ENCODE results near the gene CHSY1. TPM values are rescaled to one million over a fixed set of nuclear protein-coding genes. Genes with fewer than 3 reads are reported as not detected.

Gene CHSY1
- total RNA-seq, 2 donors from 2014 or later, result 45.5 to 54.1 TPM

DNA sequence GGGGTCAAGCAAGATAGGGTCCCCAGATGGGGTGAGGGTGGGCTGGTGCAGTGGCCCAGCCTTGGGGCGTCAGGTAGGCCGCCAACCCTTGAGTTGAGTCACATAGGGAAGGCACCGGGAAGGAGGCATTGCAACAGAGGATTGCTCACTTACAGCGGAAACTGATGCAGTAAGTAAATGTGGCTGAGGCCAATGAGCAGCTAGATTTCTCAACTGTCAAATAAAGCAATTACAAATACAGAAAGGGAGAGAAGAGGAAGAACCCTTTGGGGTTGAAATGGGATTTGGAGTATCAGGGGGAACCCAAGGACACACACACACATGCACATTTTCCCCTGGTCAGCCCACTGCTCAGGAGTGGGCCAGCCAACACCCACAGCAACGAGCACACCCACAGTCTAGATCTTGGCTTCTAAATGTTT is 44.0 kb downstream of the CHSY1 start:
- peak overlapping the region; percentile 93 to 100 for H3K27ac Mint-ChIP-seq
- no peaks in the 10 kb centered on the region for H3K9me3 Mint-ChIP-seq
- DNase-seq (ENCODE audit: low spot score in 2 of 2) (no peak), ATAC-seq (peak in 1 of 2 donors; percentile 12)
- H3K36me3 Mint-ChIP-seq, result peaks cover 8 to 26% of the 10 kb centered on the region in 2 donors

DNA sequence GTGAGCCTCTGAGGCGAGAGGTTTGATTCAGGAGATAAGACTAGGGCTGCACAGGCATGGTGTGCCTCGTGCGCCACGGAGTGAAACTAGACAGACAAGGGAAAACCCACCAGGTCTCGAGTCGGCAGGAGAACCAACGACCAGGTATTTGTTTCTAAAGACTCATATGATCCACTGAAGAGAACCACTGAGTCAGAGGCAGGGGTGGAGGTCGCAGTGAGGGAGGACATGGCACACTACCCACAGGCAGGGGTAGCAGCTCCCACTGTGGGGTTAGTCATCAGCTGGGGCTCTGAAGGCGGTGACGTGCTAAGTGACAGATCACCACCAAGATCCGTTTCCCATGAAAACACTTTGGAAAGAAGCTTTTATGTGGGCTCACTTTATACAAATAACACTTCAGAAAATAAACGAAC is 45.7 kb downstream of the CHSY1 start:
- Mint-ChIP-seq H3K36me3 (peaks cover 8 to 27% of the 10 kb centered on the region in 2 donors), H3K9me3 (no peaks in the 10 kb centered on the region), H3K27ac (peak overlapping the region; percentile 93 to 100)
- DNase-seq (ENCODE audit: low spot score in 2 of 2), result peak; percentile 81 to 91
- peak; percentile 93 to 96 for ATAC-seq

DNA sequence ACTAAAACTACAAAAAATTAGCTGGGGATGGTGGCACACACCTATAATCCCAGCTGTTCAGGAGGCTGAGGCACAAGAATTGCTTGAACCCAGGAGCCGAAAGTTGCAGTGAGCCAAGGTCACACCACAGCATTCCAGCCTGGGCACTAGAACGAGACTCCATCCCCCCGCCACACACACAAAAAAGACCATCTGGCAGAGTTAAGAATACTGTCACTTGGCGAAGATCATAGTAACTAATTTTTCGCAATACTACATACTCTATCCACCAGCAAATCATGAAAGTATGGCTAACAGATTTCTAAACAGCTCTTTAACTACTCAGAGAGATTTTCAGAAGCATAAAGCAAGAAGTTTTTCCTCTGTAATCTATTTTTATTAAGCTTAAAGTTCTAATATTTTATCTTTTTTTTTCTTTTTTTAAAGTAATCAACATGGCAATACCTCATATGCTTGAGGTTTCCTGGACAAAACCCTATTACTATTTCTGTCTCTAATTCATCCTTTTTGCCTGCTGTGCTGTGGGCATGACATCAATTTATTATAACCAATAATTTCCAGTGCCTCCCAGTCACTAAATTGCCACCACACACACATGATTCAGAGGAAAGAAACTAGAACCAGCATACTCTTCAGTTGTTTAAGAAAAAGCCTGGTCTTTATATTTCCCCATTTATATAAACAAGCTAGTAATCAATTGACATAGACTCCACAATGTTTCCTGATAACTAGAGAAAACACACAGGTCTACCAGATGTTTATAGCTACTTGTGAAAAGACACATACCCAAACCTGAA is 46.9 kb downstream of the CHSY1 start:
- no peak for DNase-seq (ENCODE audit: low spot score in 2 of 2)
- Mint-ChIP-seq H3K27ac (peak overlapping the region; percentile 93 to 100), H3K36me3 (peaks cover 8 to 34% of the 10 kb centered on the region in 2 donors), H3K9me3 (no peaks in the 10 kb centered on the region)
- peak in 1 of 2 donors; percentile 9 for ATAC-seq

DNA sequence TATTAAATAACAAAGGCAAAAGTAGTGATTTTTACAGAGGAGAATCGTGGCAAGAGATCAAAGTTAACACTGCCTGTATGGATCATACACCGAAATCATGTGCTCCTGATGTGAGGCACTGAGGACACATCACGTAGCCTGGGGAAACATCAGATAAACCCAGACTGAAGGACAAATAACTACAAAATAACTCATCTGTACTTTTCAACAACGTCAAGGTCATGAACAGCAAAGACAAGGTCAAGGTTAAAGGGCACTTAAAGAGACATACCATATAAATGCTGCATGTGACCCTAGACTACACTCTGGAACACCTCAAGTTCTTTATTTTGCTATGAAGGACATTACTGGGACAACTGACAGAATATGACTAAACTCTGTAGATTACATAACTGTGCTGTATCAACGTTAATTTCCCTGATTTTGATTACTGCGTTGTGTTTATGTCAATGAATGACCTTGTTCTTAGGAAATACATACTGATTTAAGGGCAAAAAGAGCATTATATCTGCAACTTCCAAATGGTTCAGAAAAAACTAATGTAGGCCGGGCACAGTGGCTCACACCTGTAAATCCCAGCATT is 48.1 kb downstream of the CHSY1 start:
- peak overlapping the region; percentile 93 to 98 for H3K27ac Mint-ChIP-seq
- H3K36me3 Mint-ChIP-seq, result peaks cover 8 to 42% of the 10 kb centered on the region in 2 donors
- H3K9me3 Mint-ChIP-seq, result no peaks in the 10 kb centered on the region
- DNase-seq (ENCODE audit: low spot score in 2 of 2) (no peak), ATAC-seq (no peak)

DNA sequence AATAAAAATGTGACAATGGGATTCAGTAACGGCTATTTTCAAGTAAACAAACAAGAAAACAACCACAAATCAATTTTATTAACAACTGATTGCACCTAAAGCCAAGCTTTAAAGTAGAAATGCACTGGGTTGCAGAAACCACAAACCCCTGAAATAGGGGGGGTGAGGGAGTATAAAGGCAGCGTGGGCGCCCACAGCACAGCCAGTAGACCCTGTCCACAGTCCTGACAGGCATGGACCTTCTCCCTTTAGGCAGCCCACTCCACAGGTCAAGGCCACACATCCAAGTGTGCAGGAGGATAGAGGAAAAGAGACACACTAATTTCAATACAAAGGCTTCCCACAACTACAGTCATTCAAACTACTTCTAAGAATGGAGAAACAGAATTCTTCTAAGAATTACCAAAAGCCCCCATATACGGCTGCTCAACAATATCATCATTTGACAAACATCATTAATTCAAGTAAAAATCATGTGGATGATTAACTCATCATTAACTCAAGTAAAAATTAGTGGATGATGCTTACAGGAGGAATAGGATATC is 48.7 kb downstream of the CHSY1 start:
- no peak for DNase-seq (ENCODE audit: low spot score in 2 of 2)
- peak in 1 of 2 donors; percentile 10 for ATAC-seq
- Mint-ChIP-seq H3K9me3 (no peaks in the 10 kb centered on the region), H3K27ac (peak overlapping the region; percentile 93 to 98), H3K36me3 (peaks cover 8 to 46% of the 10 kb centered on the region in 2 donors)

DNA sequence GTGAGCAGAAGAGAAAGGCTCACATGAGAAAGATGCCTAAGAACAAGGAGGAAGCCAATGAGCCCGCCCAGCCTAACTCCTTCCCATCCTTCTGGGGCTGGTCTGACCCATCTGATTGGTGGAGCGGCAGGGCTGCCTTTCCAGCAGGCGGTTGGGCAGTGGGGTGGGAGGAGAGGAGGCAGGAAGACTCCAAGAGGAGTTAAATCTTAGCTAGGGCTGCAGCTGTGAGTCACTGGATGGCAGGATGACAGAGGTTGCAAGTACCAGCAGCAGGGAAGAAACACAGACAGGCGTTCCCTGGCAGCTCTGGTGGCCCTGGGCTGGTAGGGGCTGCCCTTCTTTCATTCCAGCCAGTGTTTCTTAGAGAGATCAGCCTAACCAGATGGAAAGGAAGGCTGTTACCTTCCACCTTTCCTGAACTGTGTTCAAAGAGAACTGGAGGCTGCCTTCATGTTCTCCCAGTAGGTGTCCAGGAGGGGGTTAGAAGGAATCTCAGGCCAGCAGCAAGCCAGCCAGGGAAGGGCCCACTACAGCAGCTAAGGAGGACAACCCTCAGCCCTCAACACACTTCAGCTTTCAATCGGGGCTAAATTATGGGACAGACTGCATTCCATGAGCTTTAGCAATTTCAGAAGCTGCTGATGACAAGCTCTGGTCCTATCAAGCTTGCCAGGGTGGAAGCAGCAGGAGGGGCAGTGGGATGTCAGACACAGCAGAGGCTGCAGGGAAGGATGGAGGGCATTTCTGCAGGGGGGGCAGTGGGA is 50.3 kb downstream of the CHSY1 start:
- ATAC-seq, result no peak
- H3K27ac Mint-ChIP-seq, result peak overlapping the region; percentile 83 to 97
- peaks cover 8 to 50% of the 10 kb centered on the region in 2 donors for H3K36me3 Mint-ChIP-seq
- H3K9me3 Mint-ChIP-seq, result no peaks in the 10 kb centered on the region
- DNase-seq (ENCODE audit: low spot score in 2 of 2), result no peak

DNA sequence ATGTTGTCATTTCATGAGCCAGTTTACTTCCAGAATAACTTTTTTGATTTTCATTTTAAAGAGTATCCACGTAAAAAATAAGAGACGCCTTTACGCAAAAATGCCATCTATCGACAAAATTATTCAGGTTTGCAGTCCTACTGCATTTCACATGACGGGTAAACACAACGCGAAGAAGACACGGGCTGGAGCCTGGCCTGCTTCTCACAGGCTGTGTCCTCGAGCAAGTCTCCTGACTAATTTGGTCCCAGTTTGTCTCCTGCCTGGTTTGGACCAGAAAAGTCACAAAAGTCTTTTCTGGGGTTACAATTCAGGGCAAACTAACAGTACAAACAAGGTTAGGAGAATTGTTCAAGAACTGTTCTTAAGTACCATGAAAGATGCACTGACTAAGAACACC is 51.7 kb downstream of the CHSY1 start:
- Mint-ChIP-seq H3K9me3 (no peaks in the 10 kb centered on the region), H3K27ac (peak overlapping the region; percentile 97 to 100), H3K36me3 (peaks cover 8 to 44% of the 10 kb centered on the region in 2 donors)
- DNase-seq (ENCODE audit: low spot score in 2 of 2) (no peak), ATAC-seq (no peak)

DNA sequence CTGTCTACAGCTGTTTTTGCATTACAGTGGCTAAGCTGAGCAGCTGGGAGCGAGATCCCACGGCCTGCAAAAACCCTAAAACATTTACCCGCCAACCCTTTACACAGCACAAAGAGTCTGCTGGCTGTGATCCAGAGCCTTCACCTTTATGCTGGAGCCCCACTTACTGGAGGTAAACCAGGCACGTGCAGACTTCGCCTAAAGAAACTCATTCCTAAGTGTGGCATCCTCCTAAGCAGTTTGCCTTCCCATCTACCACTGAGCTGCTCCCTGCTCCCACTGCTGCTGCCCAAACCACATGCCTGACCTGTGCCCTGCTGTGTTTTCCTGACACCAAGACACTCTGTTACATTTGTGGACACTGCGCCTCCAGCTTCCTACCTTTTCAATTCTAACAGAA is 53.0 kb downstream of the CHSY1 start:
- DNase-seq (ENCODE audit: low spot score in 2 of 2) (no peak), ATAC-seq (no peak)
- H3K9me3 Mint-ChIP-seq, result no peaks in the 10 kb centered on the region
- H3K27ac Mint-ChIP-seq, result peak overlapping the region; percentile 97 to 100
- peaks cover 5 to 52% of the 10 kb centered on the region in 2 donors for H3K36me3 Mint-ChIP-seq

DNA sequence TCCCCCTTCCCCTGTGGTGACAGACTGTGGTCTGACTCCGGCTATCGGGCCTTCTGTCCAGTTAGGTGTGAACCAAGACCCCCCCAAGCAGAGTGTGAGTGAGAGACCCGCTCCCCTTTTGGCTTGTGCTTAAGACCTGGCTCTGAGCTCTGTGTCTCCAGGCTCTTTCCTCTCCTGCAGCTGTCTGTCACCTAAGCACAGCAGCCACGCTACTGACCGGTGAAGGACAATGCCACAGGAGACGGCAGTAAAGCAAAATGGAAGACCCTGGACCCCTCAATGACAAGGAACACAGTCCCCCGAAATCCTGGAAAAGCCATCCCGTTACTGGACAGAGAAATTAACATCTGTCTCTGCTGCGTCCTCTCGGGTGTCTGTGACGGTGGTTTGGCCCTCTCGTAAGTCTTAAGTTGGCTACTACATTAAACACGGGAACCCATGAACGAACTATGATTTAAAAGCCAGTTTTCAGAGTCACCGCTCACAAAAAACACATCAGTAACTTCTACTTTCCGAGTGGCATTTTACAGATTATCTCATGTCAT is 53.7 kb downstream of the CHSY1 start:
- DNase-seq (ENCODE audit: low spot score in 2 of 2), result no peak
- Mint-ChIP-seq H3K27ac (peak overlapping the region; percentile 97 to 100), H3K9me3 (no peaks in the 10 kb centered on the region), H3K36me3 (peaks cover 0 to 48% of the 10 kb centered on the region in 2 donors)
- ATAC-seq, result no peak

DNA sequence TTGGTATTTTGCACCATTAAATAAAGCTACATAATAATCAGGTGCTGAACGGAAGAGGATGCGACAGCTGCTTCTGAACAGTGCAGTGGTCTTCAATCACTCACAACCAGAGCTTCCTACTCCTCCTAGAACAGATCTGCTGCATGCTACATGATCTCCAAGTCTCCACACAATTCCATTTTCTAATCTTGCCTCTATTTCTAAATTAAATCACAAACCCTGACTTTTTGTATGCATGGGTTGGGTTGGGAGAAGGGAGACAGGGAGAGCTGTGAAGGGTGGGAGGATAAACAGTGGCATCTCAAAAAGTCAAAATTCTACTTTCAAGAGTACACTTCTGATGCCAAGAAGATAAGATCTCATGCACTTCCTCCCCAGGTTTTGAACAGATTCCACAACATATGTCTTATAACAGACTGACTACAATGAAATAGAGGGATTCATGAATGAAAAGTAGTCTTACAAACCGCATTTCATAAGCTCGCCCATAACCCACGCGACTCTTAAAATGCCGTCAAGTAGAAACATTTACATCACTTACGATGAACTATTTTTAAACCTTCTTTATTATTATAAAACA is 57.2 kb downstream of the CHSY1 start:
- DNase-seq (ENCODE audit: low spot score in 2 of 2) (no peak), ATAC-seq (no peak)
- H3K36me3 Mint-ChIP-seq, result peaks cover 0 to 43% of the 10 kb centered on the region in 2 donors
- peak overlapping the region in 1 of 2 donors; percentile 86 for H3K27ac Mint-ChIP-seq
- H3K9me3 Mint-ChIP-seq, result no peaks in the 10 kb centered on the region

DNA sequence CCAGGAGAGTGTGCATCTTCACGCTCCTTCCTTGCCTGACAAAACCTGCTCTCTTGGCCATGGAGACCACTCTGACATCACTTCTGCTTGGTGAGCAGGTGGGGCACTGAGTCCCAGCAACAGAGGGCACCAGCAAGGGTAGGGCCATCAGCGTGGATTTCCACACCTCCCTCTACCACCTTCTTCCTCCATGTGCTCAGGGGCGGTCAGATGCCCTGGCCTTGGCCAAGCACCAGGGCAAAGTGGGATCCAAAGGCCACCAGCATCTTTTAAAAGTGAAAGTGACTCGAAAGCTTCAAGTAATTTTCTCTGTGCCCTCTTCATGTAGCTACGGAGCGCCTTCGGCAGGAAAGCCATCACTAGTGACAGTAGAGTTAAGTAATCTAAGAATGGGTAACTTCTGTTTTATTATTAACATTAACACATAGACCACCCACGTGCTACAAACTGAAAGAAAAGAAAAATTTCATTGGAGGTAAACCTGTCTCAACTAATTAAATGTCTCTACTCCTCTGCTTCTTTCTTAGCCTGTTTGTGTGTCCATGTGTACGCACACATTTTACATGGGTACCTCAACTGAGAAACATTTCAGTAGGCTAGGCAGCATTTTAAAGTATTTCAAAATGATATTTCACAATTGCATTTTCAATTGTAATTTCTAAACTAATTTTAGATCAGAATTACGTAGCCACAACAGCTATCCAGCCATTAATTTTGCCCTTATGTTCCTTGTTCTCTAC is 57.9 kb downstream of the CHSY1 start:
- H3K27ac Mint-ChIP-seq, result peak overlapping the region; percentile 9 to 86
- ATAC-seq (no peak), DNase-seq (ENCODE audit: low spot score in 2 of 2) (no peak)
- no peaks in the 10 kb centered on the region for H3K9me3 Mint-ChIP-seq
- H3K36me3 Mint-ChIP-seq, result peaks cover 4 to 42% of the 10 kb centered on the region in 2 donors

DNA sequence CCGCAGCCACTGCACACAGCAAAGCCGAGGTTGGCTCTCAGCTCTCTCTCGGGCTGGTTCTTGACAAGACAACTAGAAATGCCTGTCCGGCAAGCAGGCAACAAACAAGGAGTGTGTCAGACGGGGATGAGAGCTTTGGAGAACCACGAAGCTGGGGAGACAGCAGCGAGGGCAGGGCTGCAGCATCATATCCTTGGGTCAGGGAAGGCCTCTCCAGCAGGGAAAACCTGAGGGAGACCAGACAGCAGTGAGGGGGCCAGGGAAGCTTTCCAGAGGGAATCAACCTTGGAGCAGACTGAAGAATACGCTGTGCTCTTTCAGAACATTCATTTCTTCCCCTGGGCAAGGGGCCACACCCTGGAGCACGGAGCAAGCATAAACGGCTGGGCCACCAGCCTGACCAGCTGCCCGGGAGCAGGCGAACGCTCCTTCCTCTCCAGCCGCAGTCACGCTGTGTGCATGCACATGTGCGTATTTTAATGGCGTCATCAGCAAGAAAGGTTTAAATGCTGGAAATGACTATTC is 58.7 kb downstream of the CHSY1 start:
- DNase-seq (ENCODE audit: low spot score in 2 of 2) (no peak), ATAC-seq (no peak)
- H3K9me3 Mint-ChIP-seq, result no peaks in the 10 kb centered on the region
- peaks cover 8 to 38% of the 10 kb centered on the region in 2 donors for H3K36me3 Mint-ChIP-seq
- peak overlapping the region in 1 of 2 donors; percentile 25 for H3K27ac Mint-ChIP-seq

DNA sequence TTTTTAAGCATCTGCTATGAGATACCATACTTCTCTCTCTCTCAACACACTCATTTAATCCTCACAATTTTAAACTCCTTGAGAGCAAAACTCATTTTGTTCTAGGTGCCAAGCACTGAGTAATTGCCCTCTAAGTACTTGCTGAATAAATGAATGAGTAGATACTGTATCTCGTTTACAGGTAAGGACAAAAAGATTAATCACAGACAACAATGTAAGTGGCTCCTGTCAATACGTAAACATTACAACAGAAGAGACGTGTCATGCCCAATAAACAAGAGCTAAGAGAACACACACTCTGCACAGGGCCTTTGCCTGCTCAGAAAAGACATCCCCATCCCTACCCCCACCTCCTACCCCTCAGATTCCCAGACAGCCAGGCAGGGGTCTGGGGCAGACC is 59.8 kb downstream of the CHSY1 start:
- ATAC-seq, result peak in 1 of 2 donors; percentile 40
- Mint-ChIP-seq H3K9me3 (no peaks in the 10 kb centered on the region), H3K36me3 (peaks cover 8 to 36% of the 10 kb centered on the region in 2 donors), H3K27ac (peak overlapping the region in 1 of 2 donors; percentile 1)
- DNase-seq (ENCODE audit: low spot score in 2 of 2), result no peak

DNA sequence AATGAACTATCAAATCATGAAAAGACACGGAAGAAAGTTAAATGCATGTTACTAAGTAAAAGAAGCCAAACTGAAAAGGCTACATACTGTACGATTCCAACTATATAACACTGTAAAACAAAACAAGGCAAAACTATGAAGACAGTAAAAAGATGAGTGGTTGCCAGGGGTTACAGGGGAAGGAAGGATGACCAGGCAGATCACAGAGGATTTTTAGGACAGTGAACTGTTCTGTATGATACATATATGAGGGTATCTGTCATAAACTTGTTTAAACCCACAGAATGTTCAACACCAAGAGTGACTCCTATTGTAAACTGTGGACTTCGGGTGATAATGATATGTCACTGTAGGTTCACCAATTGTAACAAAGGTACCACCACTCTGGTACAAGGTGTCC is 60.6 kb downstream of the CHSY1 start:
- no peaks in the 10 kb centered on the region for H3K9me3 Mint-ChIP-seq
- no peak for DNase-seq (ENCODE audit: low spot score in 2 of 2)
- H3K36me3 Mint-ChIP-seq, result peaks cover 8 to 33% of the 10 kb centered on the region in 2 donors
- no peak overlapping the region for H3K27ac Mint-ChIP-seq
- ATAC-seq, result peak; percentile 45 to 51

DNA sequence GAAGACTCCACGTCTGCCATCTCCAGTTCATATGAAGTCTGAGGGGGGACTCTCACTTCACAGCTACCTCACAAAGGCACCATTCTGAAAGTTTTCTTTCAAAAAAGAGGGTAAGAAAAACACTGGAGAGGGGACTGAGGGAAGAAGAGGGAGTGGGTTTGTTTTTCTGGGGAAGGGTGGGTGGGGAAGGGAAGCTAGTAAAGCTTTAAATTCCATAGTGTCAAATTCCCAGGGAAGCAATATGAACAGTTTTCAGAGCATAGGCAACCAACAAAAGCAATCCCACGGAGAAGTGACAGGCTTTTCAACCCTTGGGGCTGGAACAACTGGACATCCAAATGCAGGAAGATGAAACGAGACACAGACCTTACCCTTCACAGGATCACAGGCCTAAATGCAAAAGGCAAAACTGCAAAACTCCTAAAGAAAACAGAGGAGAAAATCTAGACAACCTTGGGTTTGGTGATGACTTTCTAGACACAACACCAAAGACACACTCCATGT is 61.7 kb downstream of the CHSY1 start:
- Mint-ChIP-seq H3K27ac (peak overlapping the region; percentile 45 to 91), H3K9me3 (no peaks in the 10 kb centered on the region), H3K36me3 (peaks cover 8 to 40% of the 10 kb centered on the region in 2 donors)
- ATAC-seq (no peak), DNase-seq (ENCODE audit: low spot score in 2 of 2) (no peak)

All from activated naive CD4-positive, alpha-beta T cell treated with anti-CD3 and anti-CD28 coated beads, Interleukin-2, amount 50 U/mL, for 72 hours (primary cell).